Measurements from ENCODE around the gene WBP1.
"Not testable (repeated sequence)": the region's sequence is repeated elsewhere in the genome, so short reads cannot be mapped to it uniquely, and the experiment has no call there.

Gene WBP1

GRCh38 chr2:74458132-74458937 is at the start of gene WBP1:
WBP1 (plus strand) TSS chr2:74458438; CDS start chr2:74458603, 165 bp downstream.
- peak; percentile 99 for DNase-seq

- DNase-seq: no peak
These were observed 45.1 kb upstream of the WBP1 start for GRCh38 chr2:74413001-74413698.

DNA sequence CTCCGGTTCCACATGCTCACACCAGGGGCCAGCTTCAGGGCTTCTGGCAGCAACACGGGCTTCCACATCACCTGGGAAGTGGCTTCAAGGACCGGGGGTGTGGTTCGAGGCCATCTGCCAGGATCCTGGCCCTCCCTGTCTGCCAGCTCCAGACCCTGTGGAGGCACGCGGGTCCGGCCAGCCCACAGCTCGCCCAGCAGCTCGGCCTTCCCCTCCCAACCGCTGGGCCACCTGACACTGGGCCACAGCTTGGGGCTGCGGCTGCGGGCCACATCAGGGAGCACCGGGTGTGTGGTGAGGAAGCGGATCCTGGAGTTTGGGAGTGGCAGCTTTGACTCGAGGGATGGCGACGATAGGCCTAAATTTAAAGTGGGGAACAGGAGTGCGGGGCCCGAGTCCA is 43.8 kb upstream of the WBP1 start:
- no peak for DNase-seq

GRCh38 chr2:74414881-74415761 is 43.1 kb upstream of the WBP1 start:
- no peak for DNase-seq

DNA sequence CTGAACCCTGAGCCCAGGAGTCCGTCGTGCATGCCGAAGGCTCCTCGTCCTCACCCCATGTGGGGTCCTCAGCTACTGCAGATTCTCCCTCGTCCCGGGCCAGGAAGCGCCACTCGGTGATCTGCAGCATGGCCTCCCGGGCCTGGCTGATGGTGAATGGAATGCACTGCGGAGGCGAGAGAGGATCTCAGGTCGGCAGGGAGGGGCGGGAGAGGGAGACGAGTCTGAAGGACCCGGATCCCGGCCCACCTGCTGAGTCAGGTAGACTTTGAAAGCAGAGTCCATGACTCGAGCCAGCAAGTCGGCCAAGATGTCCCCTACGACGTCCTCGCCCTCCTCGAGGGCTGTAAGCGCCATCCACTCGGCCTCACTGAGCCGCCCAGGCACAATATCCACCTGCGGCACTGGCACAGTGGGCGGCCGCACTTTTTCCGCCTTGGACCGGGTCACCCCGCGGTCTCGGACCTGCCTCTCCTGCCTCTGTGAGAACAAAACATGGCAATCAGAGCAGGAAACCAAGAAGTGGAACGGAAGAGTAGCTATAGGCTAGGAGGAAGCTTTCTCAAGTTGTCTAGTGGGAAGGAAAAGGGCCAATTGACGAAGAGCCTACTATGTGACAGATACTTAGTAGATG is 42.4 kb upstream of the WBP1 start:
- DNase-seq: no peak

DNA sequence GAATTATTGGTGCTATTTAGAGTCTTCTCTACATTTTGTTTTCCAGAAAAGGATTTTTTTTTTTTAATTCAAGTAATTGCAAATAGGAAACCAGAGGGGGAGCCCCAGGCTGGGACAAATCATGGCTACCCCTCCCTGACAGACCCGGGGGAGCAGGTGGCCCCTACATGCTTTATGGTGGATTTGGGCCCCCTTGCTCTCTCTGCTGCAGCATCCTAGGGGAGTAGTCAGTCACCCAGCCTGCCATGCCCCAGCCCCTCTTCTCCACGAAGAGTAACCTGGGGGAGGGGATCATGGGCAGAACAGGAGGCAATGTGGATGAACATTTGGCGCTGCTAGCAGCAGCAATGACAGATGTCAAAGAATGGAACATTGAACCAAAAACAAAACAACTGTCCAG is 41.5 kb upstream of the WBP1 start:
- no peak for DNase-seq

DNA sequence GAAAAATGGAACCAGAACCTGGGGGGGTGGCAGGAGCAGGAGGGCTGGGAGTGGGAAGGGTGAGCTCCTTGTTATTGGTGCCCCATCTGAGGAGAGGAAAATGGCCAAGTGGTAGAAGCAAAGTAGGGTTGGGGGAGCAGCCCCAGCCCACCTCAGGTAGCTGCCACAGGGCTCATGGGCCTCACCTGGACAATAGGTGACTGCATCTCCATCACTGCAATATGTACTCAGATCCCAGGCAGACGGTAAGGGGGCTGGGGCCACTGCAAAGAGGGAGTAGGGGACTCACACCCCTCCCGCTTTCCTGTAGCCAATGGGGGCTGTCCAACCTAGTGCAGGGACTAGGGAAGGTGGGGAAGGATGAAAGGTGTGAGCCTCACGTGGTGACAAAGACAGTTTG is 41.0 kb upstream of the WBP1 start:
- DNase-seq: no peak

DNA sequence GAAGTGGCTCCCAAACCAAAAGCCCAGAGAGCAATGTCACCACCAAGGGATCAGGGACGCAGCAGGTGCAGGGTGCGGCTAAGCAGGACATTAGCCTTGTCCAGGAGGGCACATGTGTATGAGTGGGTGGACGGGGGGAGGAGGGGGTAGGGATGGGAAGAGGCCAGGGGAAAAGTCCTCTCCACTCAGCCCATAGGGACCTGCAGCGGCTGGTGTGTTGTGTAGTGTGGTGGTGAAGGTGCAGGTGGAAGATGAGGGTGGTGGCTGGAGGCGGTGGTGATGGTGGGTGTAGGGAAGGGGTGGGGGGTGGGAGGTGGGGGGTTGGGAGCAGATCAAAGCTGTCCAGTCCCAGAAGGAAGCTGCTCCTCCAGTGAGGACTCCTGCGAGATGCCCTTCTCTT is 40.5 kb upstream of the WBP1 start:
- no peak for DNase-seq

DNA sequence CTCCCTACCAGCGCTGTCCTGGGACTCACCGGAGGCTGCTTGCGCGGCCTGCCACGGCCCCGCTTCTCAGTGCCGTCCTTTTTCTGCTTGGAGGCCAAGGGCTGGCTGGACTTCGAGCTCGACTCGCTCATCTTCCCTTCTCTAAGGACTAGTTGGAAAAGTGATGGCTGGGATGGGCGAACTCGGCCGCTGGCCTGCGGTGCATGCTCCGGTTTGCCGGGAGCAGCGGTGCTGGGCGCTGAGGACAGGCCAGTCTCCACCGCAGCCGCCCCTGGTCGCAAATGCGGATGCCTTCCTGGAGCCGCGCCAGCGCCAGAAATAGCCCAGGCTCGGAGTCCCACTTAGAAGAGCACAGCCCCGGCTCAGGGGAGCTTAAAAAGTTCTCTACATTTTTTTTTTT is 39.9 kb upstream of the WBP1 start:
- no peak for DNase-seq

GRCh38 chr2:74419345-74419744 is 38.9 kb upstream of the WBP1 start:
- no peak for DNase-seq

GRCh38 chr2:74420006-74420405 is 38.2 kb upstream of the WBP1 start:
- DNase-seq: no peak

DNA sequence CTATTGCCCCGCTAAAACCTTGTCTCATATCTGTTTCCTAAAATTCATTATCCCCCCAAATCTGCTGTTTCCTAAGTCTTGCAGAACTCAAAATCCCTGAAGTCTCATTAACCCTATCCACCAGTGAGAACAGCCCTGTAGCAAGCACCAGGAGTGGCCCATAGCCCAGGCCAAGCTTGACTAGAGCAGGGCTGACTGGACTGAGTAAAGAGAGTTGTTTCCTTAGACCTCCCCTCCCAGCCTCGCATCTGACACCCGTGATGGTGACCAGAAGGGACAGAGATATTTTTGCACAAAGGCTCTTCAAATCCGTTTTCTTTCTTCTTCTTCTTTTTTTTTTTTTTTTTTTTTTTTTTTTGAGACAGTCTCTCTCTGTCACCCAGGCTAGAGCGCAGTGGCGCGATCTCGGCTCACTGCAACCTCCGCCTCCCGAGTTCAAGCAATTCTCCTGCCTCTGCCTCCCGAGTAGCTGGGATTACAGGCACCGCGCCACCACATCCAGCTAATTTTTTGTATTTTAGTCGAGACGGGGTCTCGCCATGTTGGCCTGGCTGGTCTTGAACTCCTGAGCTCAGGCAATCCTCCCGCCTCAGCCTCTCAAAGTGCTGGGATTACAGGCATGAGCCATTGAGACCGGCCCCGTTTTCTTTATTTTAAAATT is 37.7 kb upstream of the WBP1 start:
- not testable (repeated sequence) for DNase-seq

GRCh38 chr2:74421221-74421870 is 36.9 kb upstream of the WBP1 start, which contains the start of the genes C2orf81 and WDR54:
C2orf81 (minus strand) TSS chr2:74421619; CDS start chr2:74421560, 59 bp downstream.
WDR54 (plus strand) TSS chr2:74421730; CDS start chr2:74422154, 424 bp downstream.
- peak; percentile 90 for DNase-seq

- DNase-seq: no peak
These were observed 34.8 kb upstream of the WBP1 start for GRCh38 chr2:74423231-74424095.

- DNase-seq: no peak
These were observed 33.9 kb upstream of the WBP1 start for GRCh38 chr2:74424139-74424992.

- DNase-seq: no peak
These were observed 33.2 kb upstream of the WBP1 start for GRCh38 chr2:74424995-74425406.

DNA sequence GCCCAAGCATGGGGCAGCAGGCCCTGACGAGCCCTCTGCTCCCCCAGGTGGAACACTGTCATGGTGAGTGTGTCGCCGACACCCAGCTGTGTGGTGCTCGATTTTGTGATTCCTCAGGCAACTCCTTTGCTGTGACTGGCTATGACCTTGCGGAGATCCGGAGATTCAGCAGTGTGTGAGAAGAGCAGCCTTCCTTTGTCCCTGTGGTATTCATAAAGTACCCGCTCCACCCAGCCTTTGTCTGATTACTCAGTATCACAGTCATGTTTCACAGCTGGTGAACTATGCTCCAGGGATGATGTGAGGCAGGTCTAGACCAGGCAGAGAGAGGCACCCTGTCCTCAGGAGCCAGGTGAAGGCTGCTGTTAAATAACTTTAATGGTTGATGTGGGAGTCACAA is 32.7 kb upstream of the WBP1 start:
- no peak for DNase-seq

GRCh38 chr2:74426181-74426758 is 32.0 kb upstream of the WBP1 start:
- no peak for DNase-seq

DNA sequence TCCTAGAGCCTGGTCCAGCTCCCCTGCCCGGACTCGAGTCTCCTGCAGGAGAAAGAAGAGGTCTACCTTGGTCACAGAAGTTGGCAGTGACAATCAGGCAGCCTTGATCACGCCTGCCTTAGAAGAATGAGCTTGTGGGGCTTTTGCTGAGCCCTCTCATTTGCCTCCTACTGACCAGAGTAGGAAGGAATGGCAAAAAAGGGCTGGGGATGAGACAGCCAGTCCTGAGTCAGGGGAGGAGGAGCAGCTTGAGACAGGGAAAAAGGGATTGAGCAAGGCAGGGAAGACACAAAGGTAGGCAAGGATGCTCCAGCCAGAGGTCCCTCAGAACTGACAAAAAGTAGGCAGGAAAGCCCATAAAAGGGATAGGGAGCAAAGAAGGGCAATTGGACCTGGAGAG is 30.7 kb upstream of the WBP1 start:
- DNase-seq: no peak

Data from NCI-H774 (cell line).